SK-N-MC (cell line): ENCODE data around the gene ACLY.
A peak's percentile ranks its signal among the peaks of the same experiment; 100 is the strongest.

Source experiments
- DNase-seq: peaks from one replicate; pipeline ENCODE4 v3.0.0-alpha.2; 2011; ENCODE audit warnings: low read depth, low spot score
- H3K27ac ChIP-seq: fragments of 200-600 bp; sonication (generic); 2 replicates; pipeline ENCODE4 v1.5.1; 2016; ENCODE audit warnings: mixed run types
- H3K36me3 ChIP-seq: fragments of 200-600 bp; sonication (generic); 2 replicates; pipeline ENCODE4 v1.6.1; 2017; ENCODE audit warnings: antibody characterized with exemption, low read length, mixed read lengths; ENCODE audit not compliant: insufficient read depth
- H3K4me3 ChIP-seq: fragments of 200-600 bp; sonication (generic); 2 replicates; pipeline ENCODE4 v1.5.1; 2016
- H3K9ac ChIP-seq: fragments of 200-600 bp; sonication (generic); 2 replicates; pipeline ENCODE4 v1.8.0; 2017; ENCODE audit warnings: mixed run types, mixed read lengths; ENCODE audit not compliant: insufficient read length
- H3K9me3 ChIP-seq: fragments of 200-600 bp; sonication (generic); 2 replicates; pipeline ENCODE4 v1.6.1; 2017; ENCODE audit warnings: low read depth, mild to moderate bottlenecking, antibody characterized with exemption, low read length, moderate library complexity, mixed read lengths
- EZH2 ChIP-seq: fragments of 200-600 bp; sonication (generic); IDR thresholded peaks from one replicate; pipeline ENCODE4 v1.6.1; 2017; ENCODE audit warnings: antibody characterized with exemption
- FOXP2 ChIP-seq: optimal IDR thresholded peaks from 2 replicates; pipeline ENCODE3; 2011; ENCODE audit warnings: mild to moderate bottlenecking, moderate library complexity; ENCODE audit not compliant: insufficient read depth; ENCODE audit errors: extremely low read length, control extremely low read depth
- POLR2AphosphoS5 ChIP-seq: IDR thresholded peaks from 2 replicates; pipeline ENCODE4 v1.6.1; 2012; ENCODE audit warnings: mild to moderate bottlenecking, low read depth, low read length, borderline replicate concordance

Gene ACLY

DNA sequence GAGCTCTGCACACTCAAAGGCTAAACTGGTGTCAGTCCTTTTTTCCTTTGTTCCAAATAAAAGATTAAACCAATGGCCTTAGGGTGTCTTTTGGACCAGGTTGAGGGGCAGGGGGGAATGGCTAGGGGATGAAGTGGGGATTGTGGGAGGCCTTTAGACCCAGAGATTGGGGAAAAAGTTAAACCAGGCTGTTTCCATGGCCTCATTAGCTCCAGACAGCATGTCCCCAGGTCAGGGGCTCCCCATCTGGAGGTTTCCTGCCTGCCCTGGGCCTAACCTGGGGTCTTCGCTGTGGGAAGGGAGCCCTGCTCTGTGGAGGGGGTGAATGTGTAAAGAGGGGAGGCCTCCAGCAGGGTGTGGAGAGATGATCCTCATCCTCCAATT, 95.6 kb downstream of the ACLY start:
- Histone ChIP-seq H3K9me3 (no peaks in the 10 kb centered on the region), H3K27ac (no peak overlapping the region), H3K9ac (no peak overlapping the region), H3K36me3 (peaks cover 18% of the 10 kb centered on the region; the same call in 1 of the 2 replicates), H3K4me3 (no peak overlapping the region)
- TF ChIP-seq POLR2AphosphoS5 (no peak), EZH2 (no peak), FOXP2 (no peak)
- no peak for DNase-seq

DNA sequence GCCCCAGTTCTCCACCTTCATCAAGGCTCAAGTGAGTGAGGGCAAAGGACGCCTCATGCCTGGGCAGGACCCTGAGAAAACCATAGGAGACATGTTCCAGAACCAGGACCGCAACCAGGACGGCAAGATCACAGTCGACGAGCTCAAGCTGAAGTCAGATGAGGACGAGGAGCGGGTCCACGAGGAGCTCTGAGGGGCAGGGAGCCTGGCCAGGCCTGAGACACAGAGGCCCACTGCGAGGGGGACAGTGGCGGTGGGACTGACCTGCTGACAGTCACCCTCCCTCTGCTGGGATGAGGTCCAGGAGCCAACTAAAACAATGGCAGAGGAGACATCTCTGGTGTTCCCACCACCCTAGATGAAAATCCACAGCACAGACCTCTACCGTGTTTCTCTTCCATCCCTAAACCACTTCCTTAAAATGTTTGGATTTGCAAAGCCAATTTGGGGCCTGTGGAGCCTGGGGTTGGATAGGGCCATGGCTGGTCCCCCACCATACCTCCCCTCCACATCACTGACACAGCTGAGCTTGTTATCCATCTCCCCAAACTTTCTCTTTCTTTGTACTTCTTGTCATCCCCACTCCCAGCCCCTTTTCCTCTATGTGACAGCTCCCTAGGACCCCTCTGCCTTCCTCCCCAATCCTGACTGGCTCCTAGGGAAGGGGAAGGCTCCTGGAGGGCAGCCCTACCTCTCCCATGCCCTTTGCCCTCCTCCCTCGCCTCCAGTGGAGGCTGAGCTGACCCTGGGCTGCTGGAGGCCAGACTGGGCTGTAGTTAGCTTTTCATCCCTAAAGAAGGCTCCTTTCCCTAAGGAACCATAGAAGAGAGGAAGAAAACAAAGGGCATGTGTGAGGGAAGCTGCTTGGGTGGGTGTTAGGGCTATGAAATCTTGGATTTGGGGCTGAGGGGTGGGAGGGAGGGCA, 96.3 kb downstream of the ACLY start:
- Histone ChIP-seq H3K36me3 (peaks cover 12% of the 10 kb centered on the region; the same call in 1 of the 2 replicates), H3K9me3 (no peaks in the 10 kb centered on the region), H3K9ac (no peak overlapping the region), H3K27ac (no peak overlapping the region), H3K4me3 (no peak overlapping the region)
- TF ChIP-seq EZH2 = no peak
- no peak for TF ChIP-seq FOXP2
- peak; percentile 14; the same call in 1 of the 2 replicates for TF ChIP-seq POLR2AphosphoS5
- DNase-seq = no peak

GRCh38 chr17:41821776-41822175, 97.0 kb downstream of the ACLY start:
- no peak overlapping the region for H3K4me3 ChIP-seq
- H3K9me3 ChIP-seq = no peaks in the 10 kb centered on the region
- H3K36me3 ChIP-seq = peaks cover 9% of the 10 kb centered on the region; the same call in 1 of the 2 replicates
- TF ChIP-seq EZH2 (no peak), FOXP2 (no peak)
- no peak for DNase-seq
- H3K27ac ChIP-seq = no peak overlapping the region
- no peak overlapping the region for H3K9ac ChIP-seq

- Histone ChIP-seq H3K9ac (no peak overlapping the region), H3K27ac (no peak overlapping the region), H3K4me3 (no peak overlapping the region), H3K9me3 (no peaks in the 10 kb centered on the region), H3K36me3 (no peaks in the 10 kb centered on the region)
- no peak for DNase-seq
- TF ChIP-seq POLR2AphosphoS5 (no peak), EZH2 (no peak), FOXP2 (no peak)
Observed at GRCh38 chr17:41818024-41818423, 100.7 kb downstream of the ACLY start.
